Transverse colon (tissue), 4 donors: Measurements from ENCODE around the gene CCDC159. TPM values are rescaled to one million over a fixed set of nuclear protein-coding genes. Genes with fewer than 3 reads are reported as not detected.
A peak's percentile ranks its signal among the peaks of the same experiment; 100 is the strongest.
"Not testable (repeated sequence)": the region's sequence is repeated elsewhere in the genome, so short reads cannot be mapped to it uniquely, and the experiment has no call there.

Experiments
- DNase-seq: peaks from one replicate; pipeline ENCODE4 v3.0.0-alpha.2; 2019
- H3K27ac ChIP-seq, 4 donors: fragments of 200-600 bp; sonication (generic); 2 replicates each; pipeline ENCODE4 v1.5.1; 2016 to 2018; ENCODE audit warnings: inconsistent platforms in 4 of 4
- H3K27me3 ChIP-seq: fragments of 200-600 bp; sonication (generic); 2 replicates; pipeline ENCODE4 v1.5.1; 2017; ENCODE audit warnings: inconsistent platforms
- H3K36me3 ChIP-seq, 4 donors: fragments of 200-600 bp; sonication (generic); 2 replicates each; pipeline ENCODE4 v1.5.1; 2017 to 2019; ENCODE audit warnings: inconsistent platforms in 4 of 4
- H3K4me1 ChIP-seq, 4 donors: fragments of 200-600 bp; sonication (generic); 2 replicates each; pipeline ENCODE4 v1.5.1; 2017 to 2020; ENCODE audit warnings: inconsistent platforms in 4 of 4
- H3K4me3 ChIP-seq, 4 donors: fragments of 200-600 bp; sonication (generic); 1 replicate in 1 of 4; 2 replicates in 3 of 4; pipeline versions ENCODE4 v1.5.1 to v1.6.1; 2017 to 2019; ENCODE audit warnings: inconsistent platforms in 4 of 4
- H3K9me3 ChIP-seq, 2 donors: fragments of 200-600 bp; sonication (generic); 2 replicates each; pipeline ENCODE4 v1.5.1; 2017 to 2019; ENCODE audit warnings: inconsistent platforms in 2 of 2
- CTCF ChIP-seq, 5 experiments: fragments of 200-600 bp in 3 of 5; fragments of 450-650 bp in 2 of 5; sonication (generic) in 3 of 5; IDR thresholded peaks; 1 replicate in 2 of 5; 2 replicates in 3 of 5; pipeline ENCODE4 v1.5.1; 2016 to 2017; ENCODE audit warnings: antibody characterized with exemption in 5 of 5, inconsistent platforms in 3 of 5, mild to moderate bottlenecking in 2 of 5, moderate library complexity in 1 of 5
- EP300 ChIP-seq: sonication (generic); formaldehyde crosslinking; IDR thresholded peaks from one replicate; pipeline ENCODE4 v1.6.1; 2017; ENCODE audit warnings: antibody characterized with exemption, low read depth
- POLR2A ChIP-seq: fragments of 450-650 bp; IDR thresholded peaks from one replicate; pipeline ENCODE4 v1.6.1; 2016; ENCODE audit warnings: antibody characterized with exemption, mild to moderate bottlenecking, moderate library complexity
- POLR2AphosphoS5 ChIP-seq, 3 donors: sonication (generic); formaldehyde crosslinking; IDR thresholded peaks; one replicate each; pipeline ENCODE4 v1.6.1; 2016; ENCODE audit warnings: antibody characterized with exemption in 3 of 3
- WGBS, 2 donors: methylation state at CpG; one replicate each; pipeline ENCODE4 v1.1.5; 2018; ENCODE audit warnings: low coverage in 1 of 2; 5-methylcytosine and 5-hydroxymethylcytosine counted together
- in situ Hi-C, 4 donors: fragments of 200-750 bp; cut with MboI; loops; one replicate each; pipeline versions ENCODE4 v1.15.0 to v1.15.1; 2017; ENCODE audit warnings: low sequenced_read_pairs in 3 of 4, low pct_ligation_motif_present in 1 of 4, low pct_unique_long_range_greater_than_20kb in 1 of 4
- intact Hi-C: fragments of 100-400 bp; cut with DNase I; formaldehyde crosslinking; loops from one replicate; pipeline ENCODE4 v1.15.1; 2023; ENCODE audit warnings: low total_unique reads
- total RNA-seq, 4 donors: library from RNA; depleted of rRNA; stranded (reverse); fragments of >200 nt; gene quantifications; one replicate each; pipeline ENCODE4 v1.1.0, GENCODE V29; 2016

CCDC159 gene
- total RNA-seq, 4 donors from 2014 or later: 13.8 to 1,153 (median 26.1) TPM

- intact Hi-C loops: no loop called here
- Histone ChIP-seq H3K27me3 (no peaks in the 10 kb centered on the region), H3K27ac (peak within 1 kb of the TSS; percentile 79 to 93 (median 90)), H3K4me3 (peak within 1 kb of the TSS; percentile 70 to 88 (median 82)), H3K36me3 (peaks cover 0 to 11% (median 2%) of the 10 kb centered on the region in 4 donors), H3K4me1 (peaks cover 14 to 34% (median 32%) of the 10 kb centered on the region in 4 donors), H3K9me3 (no peaks in the 10 kb centered on the region)
- whole genome bisulfite sequencing, 2 donors: 8% methylated on average over 21 of the region's 53 CpGs; no CpG with 5 or more reads in 1 of the 2 donors
- TF ChIP-seq EP300 (no peak), POLR2A (peak; percentile 65), CTCF (IDR thresholded peaks at IDR 0.05) (no peak), POLR2AphosphoS5 (IDR thresholded peaks at IDR 0.05) (peak; percentile 75 to 89 (median 88))
- in situ Hi-C loops: no loop called here
- peak; percentile 96 for DNase-seq
These were observed 6.8 kb upstream of the CCDC159 start, which contains the start of gene RAB3D for GRCh38 chr19:11339254-11340098. Gene RAB3D (minus strand): TSS chr19:11339657. CDS start chr19:11337399, 2,258 bp downstream.

- H3K9me3 ChIP-seq, in situ Hi-C loops, H3K27me3 ChIP-seq, H3K36me3 ChIP-seq, intact Hi-C loops, DNase-seq: not testable (repeated sequence)
- H3K4me1 ChIP-seq: peaks cover 17 to 40% (median 38%) of the 10 kb centered on the region in 4 donors
- 51 to 76% methylated on average over 4 to 8 of the region's 8 CpGs for WGBS, 2 donors
- peak overlapping the region; percentile 79 to 93 (median 90) for H3K27ac ChIP-seq
- peak overlapping the region in 2 of 4 donors; percentile 70 to 82 for H3K4me3 ChIP-seq
These were observed 6.2 kb upstream of the CCDC159 start for GRCh38 chr19:11340099-11340467.

- H3K4me1 ChIP-seq: peaks cover 22 to 52% (median 49%) of the 10 kb centered on the region in 4 donors
- intact Hi-C loops: no loop called here
- 89 to 100% methylated on average over 3 of the region's 3 CpGs for WGBS, 2 donors
These were observed 3.9 kb upstream of the CCDC159 start for GRCh38 chr19:11342429-11342828.

GRCh38 chr19:11345122-11345803 lies 1.1 kb upstream of the CCDC159 start:
- 39% methylated on average over 15 of the region's 15 CpGs; no CpG with 5 or more reads in 1 of the 2 donors for WGBS, 2 donors
- Histone ChIP-seq H3K4me3 (peak overlapping the region in 3 of 4 donors; percentile 56 to 76 (median 56)), H3K4me1 (peaks cover 11 to 31% (median 27%) of the 10 kb centered on the region in 4 donors), H3K27me3 (no peaks in the 10 kb centered on the region), H3K9me3 (no peaks in the 10 kb centered on the region), H3K27ac (peak overlapping the region; percentile 82 to 92 (median 84)), H3K36me3 (no peaks in the 10 kb centered on the region)
- no peak for DNase-seq
- intact Hi-C loops: no loop called here
- no peak for TF ChIP-seq POLR2AphosphoS5 (IDR thresholded peaks at IDR 0.05)
- no peak for TF ChIP-seq CTCF (IDR thresholded peaks at IDR 0.05)
- TF ChIP-seq POLR2A: no peak
- no peak for TF ChIP-seq EP300
- in situ Hi-C loops: no loop called here

More at GRCh38 chr19:11342429-11342828, 3.9 kb upstream of the CCDC159 start:
- no peak overlapping the region for H3K27ac ChIP-seq
- in situ Hi-C loops: no loop called here
- no peak for DNase-seq
- no peaks in the 10 kb centered on the region for H3K9me3 ChIP-seq
- no peaks in the 10 kb centered on the region for H3K36me3 ChIP-seq
- no peaks in the 10 kb centered on the region for H3K27me3 ChIP-seq
- TF ChIP-seq POLR2AphosphoS5 (IDR thresholded peaks at IDR 0.05) (no peak), EP300 (no peak), POLR2A (no peak), CTCF (IDR thresholded peaks at IDR 0.05) (no peak)
- H3K4me3 ChIP-seq: no peak overlapping the region
